ENCODE results near the gene PLTP.

- TF ChIP-seq CTCF (IDR thresholded peaks at IDR 0.05) (no peak), POLR2A (IDR thresholded peaks at IDR 0.05) (no peak)
Measured at GRCh38 chr20:45897289-45897688, 14.7 kb downstream of the PLTP start.
